Cardiac muscle cell (in vitro differentiated cells and primary cell): ENCODE data around the gene TFDP2. TPM values are rescaled to one million over a fixed set of nuclear protein-coding genes. Genes with fewer than 3 reads are reported as not detected.

Experiments used
- DNase-seq, 2 donors: peaks; one replicate each; pipeline versions ENCODE4 v3.0.0 to v3.0.0-alpha.2; 2010 to 2017; ENCODE audit warnings: low read depth in 1 of 2, low spot score in 1 of 2
- H3K27ac ChIP-seq: fragments of 200-600 bp; sonication (generic); 2 replicates; pipeline ENCODE4 v1.5.1; 2016
- H3K27me3 ChIP-seq: fragments of 200-600 bp; sonication (generic); 2 replicates; pipeline ENCODE4 v1.6.0; 2016; ENCODE audit warnings: control low read depth
- H3K36me3 ChIP-seq: fragments of 200-600 bp; sonication (generic); 2 replicates; pipeline ENCODE4 v1.5.1; 2016; ENCODE audit warnings: control low read depth
- H3K4me1 ChIP-seq: fragments of 200-600 bp; sonication (generic); 2 replicates; pipeline ENCODE4 v1.8.1; 2017; ENCODE audit warnings: low read depth, mild to moderate bottlenecking, mixed run types
- H3K4me3 ChIP-seq: fragments of 200-600 bp; sonication (generic); 2 replicates; pipeline ENCODE4 v1.5.1; 2016; ENCODE audit warnings: mild to moderate bottlenecking
- H3K9me3 ChIP-seq: fragments of 200-600 bp; sonication (generic); 2 replicates; pipeline ENCODE4 v1.5.1; 2017; ENCODE audit warnings: low read depth, mild to moderate bottlenecking, control low read depth
- CTCF ChIP-seq: IDR thresholded peaks from 2 replicates; pipeline ENCODE4 v1.5.1; 2012; ENCODE audit warnings: low read depth, mild to moderate bottlenecking, low read length
- polyA plus RNA-seq: library from polyadenylated mRNA; unstranded; fragments of >200 nt; fragmentation: Nextera tagmentation; extraction: Ambion mirVana; gene quantifications from 2 replicates; pipeline ENCODE4 v1.2.1, GENCODE V29; 2016
- total RNA-seq: library from RNA; depleted of rRNA; stranded (reverse); fragments of >200 nt; gene quantifications from 2 replicates; pipeline ENCODE4 v1.2.3, GENCODE V29; 2016

TFDP2 gene
- total and polyA plus RNA-seq, 2 experiments from 2014 or later, result 60.8 to 95.2 TPM

GRCh38 chr3:142031575-142031974 is 117.8 kb downstream of the TFDP2 start:
- H3K4me1 ChIP-seq, result peaks cover 20% of the 10 kb centered on the region
- H3K27ac ChIP-seq, result no peak overlapping the region
- no peaks in the 10 kb centered on the region for H3K9me3 ChIP-seq
- no peak for DNase-seq
- H3K4me3 ChIP-seq, result no peak overlapping the region
- no peaks in the 10 kb centered on the region for H3K36me3 ChIP-seq
- TF ChIP-seq CTCF, result no peak
- H3K27me3 ChIP-seq, result no peaks in the 10 kb centered on the region

GRCh38 chr3:142029791-142030190 is 119.6 kb downstream of the TFDP2 start:
- Histone ChIP-seq H3K4me3 (no peak overlapping the region), H3K27ac (peak overlapping the region; percentile 81), H3K27me3 (no peaks in the 10 kb centered on the region), H3K9me3 (no peaks in the 10 kb centered on the region), H3K4me1 (peaks cover 21% of the 10 kb centered on the region), H3K36me3 (no peaks in the 10 kb centered on the region)
- no peak for TF ChIP-seq CTCF
- DNase-seq, result no peak

GRCh38 chr3:142029052-142029642 is 120.2 kb downstream of the TFDP2 start:
- DNase-seq, result no peak
- Histone ChIP-seq H3K27me3 (no peaks in the 10 kb centered on the region), H3K9me3 (no peaks in the 10 kb centered on the region), H3K4me3 (no peak overlapping the region), H3K4me1 (peaks cover 21% of the 10 kb centered on the region), H3K36me3 (no peaks in the 10 kb centered on the region), H3K27ac (peak overlapping the region; percentile 81)
- no peak for TF ChIP-seq CTCF

GRCh38 chr3:142028243-142028777 is 121.0 kb downstream of the TFDP2 start:
- Histone ChIP-seq H3K4me1 (peaks cover 21% of the 10 kb centered on the region), H3K9me3 (no peaks in the 10 kb centered on the region), H3K27me3 (no peaks in the 10 kb centered on the region), H3K27ac (peak overlapping the region; percentile 6), H3K4me3 (peak overlapping the region; percentile 58), H3K36me3 (no peaks in the 10 kb centered on the region)
- no peak for TF ChIP-seq CTCF
- DNase-seq, result peak; percentile 84 to 86

GRCh38 chr3:142027735-142028134 is 121.6 kb downstream of the TFDP2 start:
- Histone ChIP-seq H3K36me3 (no peaks in the 10 kb centered on the region), H3K4me3 (peak overlapping the region; percentile 58), H3K9me3 (no peaks in the 10 kb centered on the region), H3K27me3 (no peaks in the 10 kb centered on the region), H3K4me1 (peaks cover 21% of the 10 kb centered on the region), H3K27ac (peak overlapping the region; percentile 18)
- peak; percentile 38 to 49 for DNase-seq
- TF ChIP-seq CTCF, result no peak
